Hepatic stellate cell (primary cell): ENCODE data around the gene CDCP2.
"Not testable (repeated sequence)": the region's sequence is repeated elsewhere in the genome, so short reads cannot be mapped to it uniquely, and the experiment has no call there.

ENCODE experiments used
- DNase-seq: peaks from one replicate; pipeline ENCODE4 v3.0.0; 2011; ENCODE audit warnings: low spot score

CDCP2 gene

GRCh38 chr1:54167422-54168139 is 14.8 kb upstream of the CDCP2 start:
- DNase-seq, result peak; percentile 38

- DNase-seq, result not testable (repeated sequence)
These were observed 13.6 kb upstream of the CDCP2 start for GRCh38 chr1:54166357-54166756.

- DNase-seq, result no peak
These were observed 12.3 kb upstream of the CDCP2 start for GRCh38 chr1:54165146-54165545.

GRCh38 chr1:54163573-54163972 is 10.8 kb upstream of the CDCP2 start:
- DNase-seq, result no peak

- DNase-seq, result no peak
These were observed 10.3 kb upstream of the CDCP2 start for GRCh38 chr1:54163051-54163450.

GRCh38 chr1:54161495-54162168 is 8.8 kb upstream of the CDCP2 start:
- DNase-seq, result no peak

- DNase-seq, result peak; percentile 40
These were observed 7.6 kb upstream of the CDCP2 start for GRCh38 chr1:54160351-54160750.

- DNase-seq, result no peak
These were observed 7.0 kb upstream of the CDCP2 start for GRCh38 chr1:54159733-54160316.

- DNase-seq, result no peak
These were observed 5.3 kb upstream of the CDCP2 start for GRCh38 chr1:54158071-54158470.

GRCh38 chr1:54157401-54157800 is 4.6 kb upstream of the CDCP2 start:
- no peak for DNase-seq

GRCh38 chr1:54156986-54157385 is 4.2 kb upstream of the CDCP2 start:
- no peak for DNase-seq

- no peak for DNase-seq
These were observed 3.4 kb upstream of the CDCP2 start for GRCh38 chr1:54156201-54156600.

GRCh38 chr1:54153535-54154439 is 987 bp upstream of the CDCP2 start:
- peak; percentile 69 for DNase-seq

- DNase-seq, result no peak
These were observed 1.8 kb downstream of the CDCP2 start for GRCh38 chr1:54151013-54151412.

- no peak for DNase-seq
These were observed 3.1 kb downstream of the CDCP2 start for GRCh38 chr1:54149734-54150133.

GRCh38 chr1:54144366-54144765 is 8.4 kb downstream of the CDCP2 start:
- no peak for DNase-seq

- no peak for DNase-seq
These were observed 10.5 kb downstream of the CDCP2 start for GRCh38 chr1:54142146-54142900.

GRCh38 chr1:54139711-54140110 is 13.1 kb downstream of the CDCP2 start:
- no peak for DNase-seq

GRCh38 chr1:54138994-54139393 is 13.8 kb downstream of the CDCP2 start:
- DNase-seq, result no peak

GRCh38 chr1:54137534-54138061 is 15.2 kb downstream of the CDCP2 start:
- DNase-seq, result peak; percentile 54

- DNase-seq, result no peak
These were observed 15.8 kb downstream of the CDCP2 start for GRCh38 chr1:54136963-54137533.
